A673 (cell line): Measurements from ENCODE around the gene OR5B2. TPM values are rescaled to one million over a fixed set of nuclear protein-coding genes. Genes with fewer than 3 reads are reported as not detected.

Source experiments
- BruUV-seq: library from RNA; stranded (reverse); fragments of 400-500 nt; replicated peaks from 2 replicates; lab custom pipeline; 2021; lab: Mats Ljungman, UMichigan
- CTCF ChIA-PET: fragments of 300-600 bp; sonication (Branson Sonifier 250); formaldehyde crosslinking; loops from one replicate; lab custom pipeline; 2022; ENCODE audit warnings: antibody characterized with exemption; lab: Charles Lee
- POLR2A ChIA-PET: fragments of 300-600 bp; sonication (Branson Sonifier 250); formaldehyde crosslinking; loops from one replicate; lab custom pipeline; 2022; ENCODE audit warnings: antibody characterized with exemption; ENCODE audit not compliant: low non-redundant PET; lab: Charles Lee
- DNase-seq: peaks from one replicate; pipeline ENCODE4 v3.0.0-alpha.2; 2015; ENCODE audit warnings: low spot score
- H3K27ac ChIP-seq: fragments of 200-600 bp; sonication (generic); 2 replicates; pipeline ENCODE4 v1.5.1; 2016; ENCODE audit warnings: mixed run types, low read depth, mild to moderate bottlenecking, mixed read lengths, antibody characterized with exemption, low read length; ENCODE audit not compliant: poor library complexity, severe bottlenecking
- H3K27me3 ChIP-seq: fragments of 200-600 bp; sonication (generic); replicated peaks from 2 replicates; pipeline ENCODE4 v1.6.1; 2017; ENCODE audit warnings: mixed run types, low read depth, mild to moderate bottlenecking, mixed read lengths, antibody characterized with exemption, low read length; ENCODE audit not compliant: insufficient read depth, poor library complexity
- H3K36me3 ChIP-seq: fragments of 200-600 bp; sonication (generic); 2 replicates; pipeline ENCODE4 v1.6.1; 2016; ENCODE audit warnings: mixed run types, mild to moderate bottlenecking, mixed read lengths, antibody characterized with exemption, low read length; ENCODE audit not compliant: insufficient read depth, poor library complexity, severe bottlenecking
- H3K4me1 ChIP-seq: fragments of 200-600 bp; sonication (generic); 2 replicates; pipeline ENCODE4 v1.6.1; 2017; ENCODE audit warnings: mixed run types, mild to moderate bottlenecking, mixed read lengths, antibody characterized with exemption, low read length; ENCODE audit not compliant: insufficient read depth, poor library complexity, severe bottlenecking
- H3K4me3 ChIP-seq: fragments of 200-600 bp; sonication (generic); 2 replicates; pipeline ENCODE4 v1.5.1; 2016; ENCODE audit warnings: low read depth, mixed run types, mild to moderate bottlenecking, mixed read lengths, low read length; ENCODE audit not compliant: poor library complexity, severe bottlenecking
- H3K9me3 ChIP-seq: fragments of 200-600 bp; sonication (generic); 2 replicates; pipeline ENCODE4 v1.6.1; 2016; ENCODE audit warnings: mixed run types, low read depth, mild to moderate bottlenecking, mixed read lengths, antibody characterized with exemption, low read length; ENCODE audit not compliant: poor library complexity, severe bottlenecking
- CTCF ChIP-seq: fragments of 300-800, 200-600 bp; sonication (generic); conservative IDR thresholded peaks from 2 replicates; pipeline ENCODE4 v1.5.1; 2017; ENCODE audit warnings: low read depth, mild to moderate bottlenecking, antibody characterized with exemption, low read length, moderate library complexity, mixed read lengths
- EZH2 ChIP-seq: fragments of 200-600 bp; sonication (generic); IDR thresholded peaks from 2 replicates; pipeline ENCODE4 v1.6.1; 2017; ENCODE audit warnings: borderline replicate concordance, low read depth, mild to moderate bottlenecking, mixed read lengths, antibody characterized with exemption, low read length; ENCODE audit not compliant: poor library complexity, severe bottlenecking
- intact Hi-C: fragments of 100-400 bp; cut with micrococcal nuclease; formaldehyde crosslinking; loops from one replicate; pipeline ENCODE4 v1.10.0; 2022; ENCODE audit not compliant: unreplicated experiment
- total RNA-seq: library from RNA; stranded (reverse); gene quantifications from 2 replicates; pipeline ENCODE4 v1.2.3, GENCODE V29; 2021

Gene OR5B2
- total RNA-seq, 1 experiment from 2014 or later = not detected

GRCh38 chr11:58465690-58466089, 37.8 kb upstream of the OR5B2 start:
- Histone ChIP-seq H3K27me3 (no peaks in the 10 kb centered on the region), H3K27ac (no peak overlapping the region), H3K4me3 (no peak overlapping the region), H3K4me1 (no peaks in the 10 kb centered on the region), H3K36me3 (no peaks in the 10 kb centered on the region), H3K9me3 (peaks cover 4% of the 10 kb centered on the region)
- intact Hi-C loops = no loop called here
- TF ChIP-seq CTCF (no peak), EZH2 (no peak)
- ChIA-PET POLR2A (no interaction called here), CTCF (no interaction called here)
- no peak for DNase-seq
- BruUV-seq = no TSS peak

- H3K9me3 ChIP-seq = no peaks in the 10 kb centered on the region
- no peaks in the 10 kb centered on the region for H3K4me1 ChIP-seq
- intact Hi-C loops = no loop called here
- H3K27ac ChIP-seq = no peak overlapping the region
- TF ChIP-seq CTCF (no peak), EZH2 (no peak)
- H3K36me3 ChIP-seq = no peaks in the 10 kb centered on the region
- H3K4me3 ChIP-seq = no peak overlapping the region
- ChIA-PET CTCF (no interaction called here), POLR2A (no interaction called here)
- no peaks in the 10 kb centered on the region for H3K27me3 ChIP-seq
- BruUV-seq = no TSS peak
- no peak for DNase-seq
Observed at GRCh38 chr11:58451585-58451984, 23.7 kb upstream of the OR5B2 start.

DNA sequence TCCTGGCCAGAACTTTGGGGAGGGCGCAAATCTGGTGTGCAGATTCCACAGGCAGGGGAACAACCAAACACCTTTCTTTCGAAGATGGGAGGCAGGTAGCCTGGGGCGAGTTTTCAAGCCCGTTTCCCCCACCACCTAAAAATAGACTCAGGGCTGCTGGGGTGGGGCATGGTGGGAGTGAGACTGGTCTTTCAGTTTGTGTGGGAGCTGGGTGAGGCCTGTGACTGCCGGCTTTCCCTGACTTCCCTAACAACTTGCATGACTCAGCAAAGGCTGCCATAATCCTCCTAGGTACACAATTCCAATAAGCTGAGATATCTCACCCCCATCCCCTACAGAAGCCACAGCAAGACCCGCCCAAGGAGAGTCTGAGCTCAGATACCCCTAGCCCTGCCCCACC, 18.4 kb upstream of the OR5B2 start:
- H3K36me3 ChIP-seq = no peaks in the 10 kb centered on the region
- H3K27me3 ChIP-seq = no peaks in the 10 kb centered on the region
- H3K4me3 ChIP-seq = no peak overlapping the region
- intact Hi-C loops = no loop called here
- BruUV-seq = no TSS peak
- POLR2A ChIA-PET = no interaction called here
- CTCF ChIA-PET = no interaction called here
- no peak for DNase-seq
- no peak for TF ChIP-seq EZH2
- no peak for TF ChIP-seq CTCF
- no peaks in the 10 kb centered on the region for H3K9me3 ChIP-seq
- H3K27ac ChIP-seq = no peak overlapping the region
- H3K4me1 ChIP-seq = no peaks in the 10 kb centered on the region
